ENCODE measurements around the gene CEND1. TPM values are rescaled to one million over a fixed set of nuclear protein-coding genes. Genes with fewer than 3 reads are reported as not detected.

The CEND1 gene
- total RNA-seq, 1 experiment from 2014 or later, result not detected

DNA sequence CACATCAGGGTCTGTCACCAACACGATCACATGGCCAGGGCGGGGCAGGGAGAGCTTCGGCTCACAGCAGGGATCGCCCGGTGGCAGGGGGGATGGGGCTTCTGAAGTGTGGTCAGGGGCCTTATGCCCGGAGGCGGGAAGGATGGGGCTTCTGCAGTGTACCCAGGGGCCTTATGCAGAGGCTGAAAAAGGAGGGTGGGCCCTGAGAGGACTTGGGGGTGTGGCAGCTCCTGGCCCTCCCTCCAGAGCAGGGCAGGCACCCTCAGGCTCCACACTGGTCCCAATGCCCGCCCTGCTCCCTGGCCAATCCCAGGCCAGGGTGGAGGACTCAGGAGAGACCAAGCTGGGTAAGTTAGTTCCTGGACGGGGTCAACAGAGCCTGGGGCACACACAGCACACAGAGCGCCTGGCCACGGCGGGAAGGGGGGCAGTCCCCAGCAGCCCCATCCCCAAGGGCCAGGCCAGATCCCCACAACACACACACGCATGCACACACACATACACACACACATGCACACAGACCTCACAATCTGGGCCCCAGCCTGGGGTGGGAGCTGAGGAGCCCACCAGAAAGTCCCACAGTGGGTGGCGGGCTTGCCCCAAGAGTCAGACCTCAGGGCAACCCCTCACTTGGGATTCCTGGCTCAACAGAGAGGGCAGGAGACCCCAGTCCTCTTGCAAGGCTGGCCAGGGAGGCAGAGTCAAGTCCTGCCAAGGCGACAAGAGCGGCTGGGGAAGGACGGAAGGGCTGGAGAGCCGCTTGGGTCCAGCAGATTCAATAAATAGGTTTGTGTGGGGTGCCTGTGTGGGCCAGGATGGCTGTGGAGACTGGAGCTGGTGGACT lies 1.1 kb upstream of the CEND1 start:
- no peaks in the 10 kb centered on the region for H3K9me3 ChIP-seq (ENCODE audit: insufficient read depth, low read depth)
- H3K4me3 ChIP-seq, result no peak overlapping the region
- H3K9me2 ChIP-seq (ENCODE audit: insufficient read depth), result no peaks in the 10 kb centered on the region
- intact Hi-C loops (cut with micrococcal nuclease; ENCODE audit: unreplicated experiment), result no loop called here
- no peaks in the 10 kb centered on the region for H4K20me1 ChIP-seq (ENCODE audit: insufficient read depth)
- no peak overlapping the region for H3K4me2 ChIP-seq
- no peak overlapping the region for H2AFZ ChIP-seq
- H3K4me1 ChIP-seq (replicated peaks; ENCODE audit: insufficient read depth), result no peaks in the 10 kb centered on the region
- H3K36me3 ChIP-seq (ENCODE audit: low read depth), result no peaks in the 10 kb centered on the region
- H3K27ac ChIP-seq, result no peak overlapping the region
- ChIA-PET POLR2A (ENCODE audit: unreplicated experiment) (interaction anchor here (0.5 kb wide), 1 partner anchor 9 kb away, joined by 16 read pairs; no protein-coding TSS in a partner anchor), CTCF (no interaction called here)
- no peaks in the 10 kb centered on the region for H3K27me3 ChIP-seq (ENCODE audit: insufficient read depth, low read depth)
- no peaks in the 10 kb centered on the region for H3K79me2 ChIP-seq (ENCODE audit: low read depth)
- TSS peak; percentile 18 for BruUV-seq (replicated peaks)
- DNase-seq, result peak in 1 of 2 experiments; percentile 37
- H3F3A ChIP-seq (ENCODE audit: insufficient read depth, low read depth), result peaks cover 5% of the 10 kb centered on the region; the same call in 1 of the 2 replicates
- TF ChIP-seq, protein P1, sequence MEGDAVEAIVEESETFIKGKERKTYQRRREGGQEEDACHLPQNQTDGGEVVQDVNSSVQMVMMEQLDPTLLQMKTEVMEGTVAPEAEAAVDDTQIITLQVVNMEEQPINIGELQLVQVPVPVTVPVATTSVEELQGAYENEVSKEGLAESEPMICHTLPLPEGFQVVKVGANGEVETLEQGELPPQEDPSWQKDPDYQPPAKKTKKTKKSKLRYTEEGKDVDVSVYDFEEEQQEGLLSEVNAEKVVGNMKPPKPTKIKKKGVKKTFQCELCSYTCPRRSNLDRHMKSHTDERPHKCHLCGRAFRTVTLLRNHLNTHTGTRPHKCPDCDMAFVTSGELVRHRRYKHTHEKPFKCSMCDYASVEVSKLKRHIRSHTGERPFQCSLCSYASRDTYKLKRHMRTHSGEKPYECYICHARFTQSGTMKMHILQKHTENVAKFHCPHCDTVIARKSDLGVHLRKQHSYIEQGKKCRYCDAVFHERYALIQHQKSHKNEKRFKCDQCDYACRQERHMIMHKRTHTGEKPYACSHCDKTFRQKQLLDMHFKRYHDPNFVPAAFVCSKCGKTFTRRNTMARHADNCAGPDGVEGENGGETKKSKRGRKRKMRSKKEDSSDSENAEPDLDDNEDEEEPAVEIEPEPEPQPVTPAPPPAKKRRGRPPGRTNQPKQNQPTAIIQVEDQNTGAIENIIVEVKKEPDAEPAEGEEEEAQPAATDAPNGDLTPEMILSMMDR (conservative IDR thresholded peaks at IDR 0.05), result no peak
- TF ChIP-seq EZH2 (IDR thresholded peaks at IDR 0.05; ENCODE audit: low read depth), result no peak

GRCh38 chr11:788953-789940 lies 643 bp downstream of the CEND1 start:
- BruUV-seq (replicated peaks), result no TSS peak
- TF ChIP-seq, protein P1 (conservative IDR thresholded peaks at IDR 0.05), result no peak
- no peak for TF ChIP-seq EZH2 (IDR thresholded peaks at IDR 0.05; ENCODE audit: low read depth)
- intact Hi-C loops (cut with micrococcal nuclease; ENCODE audit: unreplicated experiment), result no loop called here
- H2AFZ ChIP-seq, result no peak overlapping the region
- DNase-seq, result no peak
- H3K79me2 ChIP-seq (ENCODE audit: low read depth), result no peaks in the 10 kb centered on the region
- ChIA-PET CTCF (no interaction called here), POLR2A (ENCODE audit: unreplicated experiment) (no interaction called here)
- H3K27me3 ChIP-seq (ENCODE audit: insufficient read depth, low read depth), result no peaks in the 10 kb centered on the region
- no peak overlapping the region for H3K4me3 ChIP-seq
- no peaks in the 10 kb centered on the region for H3K4me1 ChIP-seq (replicated peaks; ENCODE audit: insufficient read depth)
- H3K27ac ChIP-seq, result no peak overlapping the region
- H3K9me2 ChIP-seq (ENCODE audit: insufficient read depth), result no peaks in the 10 kb centered on the region
- H3K36me3 ChIP-seq (ENCODE audit: low read depth), result no peaks in the 10 kb centered on the region
- no peak overlapping the region for H3K4me2 ChIP-seq
- peaks cover 5% of the 10 kb centered on the region; the same call in 1 of the 2 replicates for H3F3A ChIP-seq (ENCODE audit: insufficient read depth, low read depth)
- no peaks in the 10 kb centered on the region for H3K9me3 ChIP-seq (ENCODE audit: insufficient read depth, low read depth)
- H4K20me1 ChIP-seq (ENCODE audit: insufficient read depth), result no peaks in the 10 kb centered on the region

DNA sequence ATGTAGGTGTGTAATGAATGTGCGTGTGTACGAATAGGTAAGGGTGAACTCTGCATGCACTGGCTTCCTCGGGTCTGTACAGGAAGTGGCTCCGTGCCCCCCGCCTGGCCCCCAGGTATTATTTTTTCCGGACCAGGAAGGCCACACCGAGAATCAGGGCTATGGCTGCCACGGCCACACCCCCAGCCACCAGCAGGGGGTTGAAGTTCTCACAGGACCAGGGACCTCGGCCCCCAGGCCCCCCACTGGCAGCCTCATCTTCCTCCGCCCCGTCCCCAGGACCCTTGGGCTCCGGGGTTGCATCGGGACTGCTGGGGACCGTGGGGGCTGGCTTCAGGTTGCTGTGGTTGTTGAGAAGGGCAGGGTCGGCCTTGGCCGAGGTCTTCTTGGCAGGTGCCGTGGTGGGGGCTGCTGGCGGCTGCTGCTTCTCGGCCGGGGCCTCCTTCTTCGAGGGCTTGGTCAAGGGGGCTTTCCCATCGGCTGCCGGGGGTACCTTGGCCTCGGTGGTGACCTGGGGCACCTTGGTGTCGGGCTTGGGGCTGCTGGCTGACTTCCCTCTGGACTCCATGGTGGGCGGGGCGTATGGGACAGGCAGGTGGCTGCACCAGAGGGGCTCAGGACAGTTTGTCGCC lies 1.8 kb downstream of the CEND1 start:
- no peaks in the 10 kb centered on the region for H3K4me1 ChIP-seq (replicated peaks; ENCODE audit: insufficient read depth)
- no peaks in the 10 kb centered on the region for H3K9me2 ChIP-seq (ENCODE audit: insufficient read depth)
- H3K9me3 ChIP-seq (ENCODE audit: insufficient read depth, low read depth), result no peaks in the 10 kb centered on the region
- H3K27ac ChIP-seq, result no peak overlapping the region
- no peak for DNase-seq
- no peaks in the 10 kb centered on the region for H3K36me3 ChIP-seq (ENCODE audit: low read depth)
- CTCF ChIA-PET, result no interaction called here
- no peak overlapping the region for H3K4me2 ChIP-seq
- no peaks in the 10 kb centered on the region for H3K27me3 ChIP-seq (ENCODE audit: insufficient read depth, low read depth)
- POLR2A ChIA-PET (ENCODE audit: unreplicated experiment), result no interaction called here
- intact Hi-C loops (cut with micrococcal nuclease; ENCODE audit: unreplicated experiment), result no loop called here
- BruUV-seq (replicated peaks), result no TSS peak
- H3K79me2 ChIP-seq (ENCODE audit: low read depth), result no peaks in the 10 kb centered on the region
- peaks cover 5% of the 10 kb centered on the region; the same call in 1 of the 2 replicates for H3F3A ChIP-seq (ENCODE audit: insufficient read depth, low read depth)
- no peaks in the 10 kb centered on the region for H4K20me1 ChIP-seq (ENCODE audit: insufficient read depth)
- no peak overlapping the region for H2AFZ ChIP-seq
- H3K4me3 ChIP-seq, result no peak overlapping the region
- TF ChIP-seq, protein P1 (conservative IDR thresholded peaks at IDR 0.05), result no peak
- TF ChIP-seq EZH2 (IDR thresholded peaks at IDR 0.05; ENCODE audit: low read depth), result no peak

Data from PC-9 (cell line).